GM12874 (cell line): ENCODE results near the gene ALCAM.

Source experiments
- TF ChIP-seq, protein P1 (sequence below): IDR thresholded peaks from 2 replicates; pipeline ENCODE4 v1.5.1; 2011; ENCODE audit warnings: low read depth, mild to moderate bottlenecking, control low read depth, low read length, moderate library complexity; ENCODE audit not compliant: insufficient read depth

The ALCAM gene

GRCh38 chr3:105349684-105350387 is 16.9 kb upstream of the ALCAM start:
- TF ChIP-seq, protein P1, sequence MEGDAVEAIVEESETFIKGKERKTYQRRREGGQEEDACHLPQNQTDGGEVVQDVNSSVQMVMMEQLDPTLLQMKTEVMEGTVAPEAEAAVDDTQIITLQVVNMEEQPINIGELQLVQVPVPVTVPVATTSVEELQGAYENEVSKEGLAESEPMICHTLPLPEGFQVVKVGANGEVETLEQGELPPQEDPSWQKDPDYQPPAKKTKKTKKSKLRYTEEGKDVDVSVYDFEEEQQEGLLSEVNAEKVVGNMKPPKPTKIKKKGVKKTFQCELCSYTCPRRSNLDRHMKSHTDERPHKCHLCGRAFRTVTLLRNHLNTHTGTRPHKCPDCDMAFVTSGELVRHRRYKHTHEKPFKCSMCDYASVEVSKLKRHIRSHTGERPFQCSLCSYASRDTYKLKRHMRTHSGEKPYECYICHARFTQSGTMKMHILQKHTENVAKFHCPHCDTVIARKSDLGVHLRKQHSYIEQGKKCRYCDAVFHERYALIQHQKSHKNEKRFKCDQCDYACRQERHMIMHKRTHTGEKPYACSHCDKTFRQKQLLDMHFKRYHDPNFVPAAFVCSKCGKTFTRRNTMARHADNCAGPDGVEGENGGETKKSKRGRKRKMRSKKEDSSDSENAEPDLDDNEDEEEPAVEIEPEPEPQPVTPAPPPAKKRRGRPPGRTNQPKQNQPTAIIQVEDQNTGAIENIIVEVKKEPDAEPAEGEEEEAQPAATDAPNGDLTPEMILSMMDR = no peak

- TF ChIP-seq, protein P1 = no peak
Observed at GRCh38 chr3:105351821-105352220, 14.9 kb upstream of the ALCAM start.

DNA sequence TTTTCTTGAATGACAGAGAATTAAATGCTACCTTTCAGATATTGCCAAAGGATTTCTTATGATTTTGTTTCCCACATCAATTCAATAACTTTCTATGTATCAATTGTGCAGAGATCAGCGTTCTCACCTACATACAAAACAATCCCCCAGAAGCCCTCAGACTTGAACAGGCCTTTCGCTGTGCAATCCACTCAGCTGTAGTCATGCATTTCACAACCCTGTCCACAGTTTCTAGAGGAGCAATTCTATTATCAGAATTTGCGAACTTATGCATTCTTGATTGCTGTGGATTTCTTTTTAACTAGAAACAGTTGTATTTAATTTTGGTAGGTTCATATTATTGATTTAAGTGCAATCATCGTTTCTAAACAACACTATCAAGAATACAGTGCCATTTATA is 13.7 kb upstream of the ALCAM start:
- TF ChIP-seq, protein P1 = no peak

DNA sequence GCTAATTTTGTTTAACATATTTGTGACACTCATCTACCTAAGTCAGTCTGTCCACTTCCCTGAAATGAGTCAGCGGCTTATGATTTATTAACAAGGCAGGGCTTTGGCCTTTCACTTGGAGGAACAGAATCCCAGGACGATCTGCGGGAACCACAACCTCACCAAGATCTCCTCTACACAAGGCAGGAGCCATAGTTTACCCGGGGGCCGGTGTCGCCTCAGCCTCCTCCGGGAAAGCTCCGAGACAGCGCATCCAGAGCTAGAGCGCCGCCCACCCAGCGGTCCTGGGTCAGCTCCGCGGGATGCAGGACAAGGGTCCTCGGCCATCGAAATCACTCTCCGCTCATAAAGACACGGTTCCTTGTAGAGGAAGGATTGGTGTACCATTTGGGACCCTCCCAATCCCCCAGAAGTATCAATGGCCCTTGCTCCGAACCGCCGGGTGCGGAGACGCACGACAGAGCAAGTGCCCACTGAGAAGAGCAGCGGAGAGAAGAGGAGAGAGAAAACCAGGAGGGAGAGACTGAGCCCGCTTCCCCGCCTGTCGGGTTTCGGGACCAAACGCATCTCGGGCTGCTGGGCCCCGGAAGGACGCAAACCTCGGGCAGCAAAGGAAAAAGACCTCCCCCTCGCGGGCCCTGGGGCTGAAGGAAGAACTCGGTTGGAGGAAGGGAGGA is 13.1 kb upstream of the ALCAM start:
- TF ChIP-seq, protein P1 = no peak

GRCh38 chr3:105354429-105354828 is 12.3 kb upstream of the ALCAM start:
- TF ChIP-seq, protein P1 = no peak

- TF ChIP-seq, protein P1 = no peak
Observed at GRCh38 chr3:105355408-105356061, 11.2 kb upstream of the ALCAM start.

- TF ChIP-seq, protein P1 = no peak
Observed at GRCh38 chr3:105356396-105356795, 10.3 kb upstream of the ALCAM start.
